Ammon's horn (tissue), 1 donor: Measurements from ENCODE around the gene SPINK4.

Experiments
- DNase-seq: peaks from one replicate; pipeline ENCODE4 v3.0.0-alpha.2; 2016; ENCODE audit warnings: low spot score

SPINK4 gene

GRCh38 chr9:33291901-33292300 is 51.9 kb downstream of the SPINK4 start:
- DNase-seq = no peak

GRCh38 chr9:33293782-33294181 is 53.8 kb downstream of the SPINK4 start:
- no peak for DNase-seq

GRCh38 chr9:33294670-33295432 is 54.9 kb downstream of the SPINK4 start:
- DNase-seq = no peak

GRCh38 chr9:33295571-33295970 is 55.6 kb downstream of the SPINK4 start:
- no peak for DNase-seq

GRCh38 chr9:33297432-33297831 is 57.5 kb downstream of the SPINK4 start:
- DNase-seq = peak; percentile 78
